Measurements from ENCODE around the gene CCSER1. TPM values are rescaled to one million over a fixed set of nuclear protein-coding genes. Genes with fewer than 3 reads are reported as not detected.

Gene CCSER1
- total RNA-seq, 1 experiment from 2014 or later: 0.05 TPM

GRCh38 chr4:90996813-90997212 lies 869.6 kb downstream of the CCSER1 start:
- Histone ChIP-seq H3K27me3 (ENCODE audit: control insufficient read depth, insufficient read depth, low read length) (no peaks in the 10 kb centered on the region), H3K27ac (ENCODE audit: low read length) (no peak overlapping the region), H3K36me3 (ENCODE audit: control insufficient read depth, insufficient read depth, low read length) (no peaks in the 10 kb centered on the region), H3K4me3 (ENCODE audit: low read depth in 2 of 2, low read length in 2 of 2) (no peak overlapping the region), H3K9me3 (ENCODE audit: control insufficient read depth, insufficient read depth, low read depth, low read length) (no peaks in the 10 kb centered on the region), H3K4me1 (ENCODE audit: control insufficient read depth, insufficient read depth, low read length) (no peaks in the 10 kb centered on the region)
- no TSS peak for BruUV-seq (replicated peaks)
- DNase-seq (ENCODE audit: low read depth, low spot score) (no peak), ATAC-seq (no peak)
- in situ Hi-C loops (cut with HindIII; ENCODE audit: low pct_unique_long_range_greater_than_20kb, low sequenced_read_pairs): no loop called here
- ChIA-PET POLR2A (no interaction called here), CTCF (no interaction called here)
- intact Hi-C loops (cut with micrococcal nuclease; ENCODE audit: unreplicated experiment): no loop called here
- no peak for TF ChIP-seq CTCF (IDR thresholded peaks at IDR 0.05)
- no peak for TF ChIP-seq SIN3A (IDR thresholded peaks at IDR 0.05; ENCODE audit: borderline replicate concordance, insufficient read depth, low read depth, low read length)
- no peak for TF ChIP-seq TCF7L2 (IDR thresholded peaks at IDR 0.05; ENCODE audit: low read depth, low read length)
- no peak for TF ChIP-seq REST (IDR thresholded peaks at IDR 0.05; ENCODE audit: insufficient read depth in 1 of 2, low read depth in 2 of 2, low read length in 1 of 2)
- no peak for TF ChIP-seq POLR2AphosphoS5 (IDR thresholded peaks at IDR 0.05; ENCODE audit: low read depth, low read length)

- Histone ChIP-seq H3K27ac (ENCODE audit: low read length) (no peak overlapping the region), H3K4me3 (ENCODE audit: low read depth in 2 of 2, low read length in 2 of 2) (no peak overlapping the region), H3K9me3 (ENCODE audit: control insufficient read depth, insufficient read depth, low read depth, low read length) (no peaks in the 10 kb centered on the region), H3K36me3 (ENCODE audit: control insufficient read depth, insufficient read depth, low read length) (no peaks in the 10 kb centered on the region), H3K4me1 (ENCODE audit: control insufficient read depth, insufficient read depth, low read length) (no peaks in the 10 kb centered on the region), H3K27me3 (ENCODE audit: control insufficient read depth, insufficient read depth, low read length) (no peaks in the 10 kb centered on the region)
- ATAC-seq: no peak
- no peak for TF ChIP-seq CTCF (IDR thresholded peaks at IDR 0.05)
- TF ChIP-seq SIN3A (IDR thresholded peaks at IDR 0.05; ENCODE audit: borderline replicate concordance, insufficient read depth, low read depth, low read length): no peak
- intact Hi-C loops (cut with micrococcal nuclease; ENCODE audit: unreplicated experiment) (no loop called here), in situ Hi-C loops (cut with HindIII; ENCODE audit: low pct_unique_long_range_greater_than_20kb, low sequenced_read_pairs) (no loop called here)
- no peak for DNase-seq (ENCODE audit: low read depth, low spot score)
- ChIA-PET CTCF (no interaction called here), POLR2A (no interaction called here)
- no TSS peak for BruUV-seq (replicated peaks)
Measured at GRCh38 chr4:91015861-91016260, 888.7 kb downstream of the CCSER1 start.

- Histone ChIP-seq H3K9me3 (ENCODE audit: control insufficient read depth, insufficient read depth, low read depth, low read length) (no peaks in the 10 kb centered on the region), H3K36me3 (ENCODE audit: control insufficient read depth, insufficient read depth, low read length) (no peaks in the 10 kb centered on the region), H3K27me3 (ENCODE audit: control insufficient read depth, insufficient read depth, low read length) (no peaks in the 10 kb centered on the region), H3K4me3 (ENCODE audit: low read depth in 2 of 2, low read length in 2 of 2) (no peak overlapping the region), H3K27ac (ENCODE audit: low read length) (no peak overlapping the region), H3K4me1 (ENCODE audit: control insufficient read depth, insufficient read depth, low read length) (no peaks in the 10 kb centered on the region)
- ChIA-PET POLR2A (no interaction called here), CTCF (no interaction called here)
- no peak for ATAC-seq
- no peak for DNase-seq (ENCODE audit: low read depth, low spot score)
- in situ Hi-C loops (cut with HindIII; ENCODE audit: low pct_unique_long_range_greater_than_20kb, low sequenced_read_pairs): no loop called here
- BruUV-seq (replicated peaks): no TSS peak
- intact Hi-C loops (cut with micrococcal nuclease; ENCODE audit: unreplicated experiment): no loop called here
- TF ChIP-seq POLR2AphosphoS5 (IDR thresholded peaks at IDR 0.05; ENCODE audit: low read depth, low read length) (no peak), REST (IDR thresholded peaks at IDR 0.05; ENCODE audit: insufficient read depth in 1 of 2, low read depth in 2 of 2, low read length in 1 of 2) (no peak), CTCF (IDR thresholded peaks at IDR 0.05) (no peak), SIN3A (IDR thresholded peaks at IDR 0.05; ENCODE audit: borderline replicate concordance, insufficient read depth, low read depth, low read length) (no peak)
Measured at GRCh38 chr4:91019513-91019912, 892.3 kb downstream of the CCSER1 start.
